ENCODE measurements around the gene TIGAR. TPM values are rescaled to one million over a fixed set of nuclear protein-coding genes. Genes with fewer than 3 reads are reported as not detected.

TIGAR gene
- total RNA-seq, 1 experiment from 2014 or later = 27.5 TPM

DNA sequence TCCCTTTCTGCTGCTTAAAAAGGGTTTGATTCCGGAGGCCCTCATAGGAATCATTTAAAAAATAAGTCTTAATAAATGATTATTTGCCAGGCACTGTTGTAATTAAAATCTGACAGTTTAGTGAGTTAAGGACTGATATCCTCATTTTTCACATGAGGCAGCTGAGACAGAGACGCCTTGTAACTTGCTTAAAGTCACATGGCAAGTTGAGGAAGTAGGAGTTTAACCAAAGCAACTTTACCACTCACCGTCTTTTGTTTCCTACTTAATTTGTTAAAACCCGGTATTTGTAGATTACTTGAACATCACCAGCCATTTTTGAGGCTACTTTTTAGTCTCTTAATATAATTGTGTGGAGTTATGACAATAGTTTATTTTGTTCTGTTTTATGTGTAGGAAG, 2.4 kb downstream of the TIGAR start:
- whole genome bisulfite sequencing (ENCODE audit: extremely low coverage, insufficient read length, low lambda C conversion rate) = no CpG with 5 or more reads among the region's 4 CpGs

More for the DNA sequence above, 2.4 kb downstream of the TIGAR start:
- Histone ChIP-seq H3K18ac (ENCODE audit: insufficient read length, low read depth, low read length) (no peak overlapping the region), H3K4ac (ENCODE audit: low read depth, low read length) (no peak overlapping the region), H3K79me2 (ENCODE audit: insufficient read depth, low read length) (peaks cover 2% of the 10 kb centered on the region; the same call in 1 of the 2 replicates), H3K4me2 (ENCODE audit: insufficient read depth, insufficient read length, low read length) (no peak overlapping the region), H3K14ac (ENCODE audit: insufficient read depth, low read length) (no peak overlapping the region), H2AK5ac (ENCODE audit: insufficient read length, low read length) (no peak overlapping the region), H3K4me1 (ENCODE audit: insufficient read depth, low read length) (no peaks in the 10 kb centered on the region; the same call in 1 of the 2 replicates), H3K79me1 (ENCODE audit: insufficient read depth, low read depth, low read length, poor library complexity, severe bottlenecking) (peaks cover 7% of the 10 kb centered on the region), H3K9ac (ENCODE audit: extremely low read depth, insufficient read length, low read length) (no peak overlapping the region), H4K8ac (replicated peaks; ENCODE audit: insufficient read length, low read depth, low read length) (no peak overlapping the region), H3T11ph (ENCODE audit: low read length) (no peak overlapping the region), H2BK12ac (ENCODE audit: insufficient read length, low read depth, low read length) (no peak overlapping the region), H2BK15ac (ENCODE audit: low read depth, low read length) (no peak overlapping the region), H4K91ac (ENCODE audit: insufficient read length, low read depth, low read length) (no peak overlapping the region), H2BK5ac (ENCODE audit: insufficient read length, low read length) (no peak overlapping the region), H2BK20ac (ENCODE audit: low read depth, low read length, poor library complexity, severe bottlenecking) (no peak overlapping the region), H2BK120ac (ENCODE audit: low read depth, low read length, poor library complexity, severe bottlenecking) (no peak overlapping the region), H3K23ac (ENCODE audit: insufficient read length, low read depth, low read length) (no peak overlapping the region), H3K27me3 (ENCODE audit: insufficient read depth, low read length) (no peaks in the 10 kb centered on the region), H2AFZ (ENCODE audit: low read length) (no peak overlapping the region), H4K5ac (ENCODE audit: insufficient read length, low read depth, low read length) (no peak overlapping the region), H4K20me1 (ENCODE audit: control insufficient read depth, insufficient read depth, insufficient read length) (no peaks in the 10 kb centered on the region), H3K23me2 (ENCODE audit: insufficient read length, low read depth, low read length, poor library complexity, severe bottlenecking) (peaks cover 4% of the 10 kb centered on the region), H3K9me3 (ENCODE audit: control insufficient read depth, low read depth, low read length) (no peaks in the 10 kb centered on the region), H3K27ac (ENCODE audit: insufficient read length, low read depth, low read length) (no peak overlapping the region), H3K56ac (ENCODE audit: insufficient read length, low read depth, low read length) (no peak overlapping the region)
- H3K36me3 Mint-ChIP-seq (ENCODE audit: insufficient read depth in 1 of 3, low read depth in 3 of 3) = peaks cover 10 to 18% (median 18%) of the 10 kb centered on the region in 3 experiments
- DNase-seq = no peak
- peaks cover 20% of the 10 kb centered on the region in 2 experiments for H3K4me1 Mint-ChIP-seq
- peaks cover 15% of the 10 kb centered on the region for H3K27me3 Mint-ChIP-seq (ENCODE audit: low read depth)
- TF ChIP-seq, protein P1, sequence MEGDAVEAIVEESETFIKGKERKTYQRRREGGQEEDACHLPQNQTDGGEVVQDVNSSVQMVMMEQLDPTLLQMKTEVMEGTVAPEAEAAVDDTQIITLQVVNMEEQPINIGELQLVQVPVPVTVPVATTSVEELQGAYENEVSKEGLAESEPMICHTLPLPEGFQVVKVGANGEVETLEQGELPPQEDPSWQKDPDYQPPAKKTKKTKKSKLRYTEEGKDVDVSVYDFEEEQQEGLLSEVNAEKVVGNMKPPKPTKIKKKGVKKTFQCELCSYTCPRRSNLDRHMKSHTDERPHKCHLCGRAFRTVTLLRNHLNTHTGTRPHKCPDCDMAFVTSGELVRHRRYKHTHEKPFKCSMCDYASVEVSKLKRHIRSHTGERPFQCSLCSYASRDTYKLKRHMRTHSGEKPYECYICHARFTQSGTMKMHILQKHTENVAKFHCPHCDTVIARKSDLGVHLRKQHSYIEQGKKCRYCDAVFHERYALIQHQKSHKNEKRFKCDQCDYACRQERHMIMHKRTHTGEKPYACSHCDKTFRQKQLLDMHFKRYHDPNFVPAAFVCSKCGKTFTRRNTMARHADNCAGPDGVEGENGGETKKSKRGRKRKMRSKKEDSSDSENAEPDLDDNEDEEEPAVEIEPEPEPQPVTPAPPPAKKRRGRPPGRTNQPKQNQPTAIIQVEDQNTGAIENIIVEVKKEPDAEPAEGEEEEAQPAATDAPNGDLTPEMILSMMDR (conservative IDR thresholded peaks at IDR 0.05) = no peak
- no peak overlapping the region for H3K27ac Mint-ChIP-seq
- H3K4me3 Mint-ChIP-seq = no peak overlapping the region
- H3K9me3 Mint-ChIP-seq = peaks cover 3 to 4% of the 10 kb centered on the region in 2 experiments
